Panc1 (cell line): ENCODE results near the gene NNT.

Experiments used
- CTCF ChIP-seq: fragments of 450-650 bp; IDR thresholded peaks from 2 replicates; pipeline ENCODE4 v1.5.1; 2017; ENCODE audit warnings: mild to moderate bottlenecking
- POLR2AphosphoS5 ChIP-seq: IDR thresholded peaks from 2 replicates; pipeline ENCODE4 v1.6.1; 2012; ENCODE audit warnings: mild to moderate bottlenecking, low read depth, low read length, moderate library complexity
- REST ChIP-seq, 2 experiments: IDR thresholded peaks; 2 replicates each; pipeline ENCODE4 v1.6.1; 2011 to 2012; ENCODE audit warnings: low read depth in 2 of 2, control low read depth in 1 of 2, low read length in 1 of 2, mild to moderate bottlenecking in 1 of 2, moderate library complexity in 1 of 2; ENCODE audit not compliant: insufficient read depth in 1 of 2
- SIN3A ChIP-seq: IDR thresholded peaks from 2 replicates; pipeline ENCODE4 v1.6.1; 2012; ENCODE audit warnings: low read depth, mild to moderate bottlenecking, low read length, moderate library complexity, borderline replicate concordance; ENCODE audit not compliant: insufficient read depth
- TCF7L2 ChIP-seq: IDR thresholded peaks from 2 replicates; pipeline ENCODE4 v1.6.1; 2011; ENCODE audit warnings: mild to moderate bottlenecking, low read depth, low read length, inconsistent platforms

- no peak for TF ChIP-seq CTCF
- no peak for TF ChIP-seq POLR2AphosphoS5
- no peak for TF ChIP-seq REST (IDR thresholded peaks at IDR 0.05; ENCODE audit: insufficient read depth in 1 of 2, low read depth in 2 of 2, low read length in 1 of 2)
- no peak for TF ChIP-seq SIN3A
- no peak for TF ChIP-seq TCF7L2
Measured at GRCh38 chr5:43608406-43608805, 5.4 kb downstream of the NNT start.
